Suprapubic skin (tissue), 3 donors: ENCODE data around the gene MLST8.

Experiments used
- POLR2AphosphoS5 ChIP-seq, 3 donors: sonication (generic); formaldehyde crosslinking; IDR thresholded peaks; one replicate each; pipeline ENCODE4 v1.6.1; 2017; ENCODE audit warnings: antibody characterized with exemption in 3 of 3
- TF ChIP-seq, protein P1 (sequence below), 2 donors: fragments of 200-600 bp in 1 of 2; fragments of 450-650 bp in 1 of 2; sonication (generic) in 1 of 2; IDR thresholded peaks; one replicate each; pipeline ENCODE4 v1.5.1; 2016 to 2019; ENCODE audit warnings: antibody characterized with exemption in 2 of 2, mild to moderate bottlenecking in 1 of 2, moderate library complexity in 1 of 2

DNA sequence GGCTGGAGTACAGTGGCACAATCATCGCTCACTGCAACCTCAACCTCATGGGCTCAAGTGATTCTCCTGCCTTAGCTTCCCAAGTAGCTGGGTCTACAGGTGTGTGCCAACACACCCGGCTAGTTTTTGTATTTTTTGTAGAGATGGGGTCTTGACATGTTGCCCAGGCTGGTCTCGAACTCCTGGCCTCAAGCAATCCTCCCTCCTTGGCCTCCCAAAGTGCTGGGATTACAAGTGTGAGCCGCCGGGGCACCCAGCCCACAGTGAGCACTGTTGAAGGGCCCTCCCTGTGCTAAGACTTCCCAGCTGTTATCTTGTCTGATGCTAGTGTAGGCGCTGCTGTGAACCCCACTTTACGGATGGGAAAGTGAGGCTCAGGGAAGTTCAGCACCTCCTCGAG lies 16.9 kb upstream of the MLST8 start:
- TF ChIP-seq, protein P1, sequence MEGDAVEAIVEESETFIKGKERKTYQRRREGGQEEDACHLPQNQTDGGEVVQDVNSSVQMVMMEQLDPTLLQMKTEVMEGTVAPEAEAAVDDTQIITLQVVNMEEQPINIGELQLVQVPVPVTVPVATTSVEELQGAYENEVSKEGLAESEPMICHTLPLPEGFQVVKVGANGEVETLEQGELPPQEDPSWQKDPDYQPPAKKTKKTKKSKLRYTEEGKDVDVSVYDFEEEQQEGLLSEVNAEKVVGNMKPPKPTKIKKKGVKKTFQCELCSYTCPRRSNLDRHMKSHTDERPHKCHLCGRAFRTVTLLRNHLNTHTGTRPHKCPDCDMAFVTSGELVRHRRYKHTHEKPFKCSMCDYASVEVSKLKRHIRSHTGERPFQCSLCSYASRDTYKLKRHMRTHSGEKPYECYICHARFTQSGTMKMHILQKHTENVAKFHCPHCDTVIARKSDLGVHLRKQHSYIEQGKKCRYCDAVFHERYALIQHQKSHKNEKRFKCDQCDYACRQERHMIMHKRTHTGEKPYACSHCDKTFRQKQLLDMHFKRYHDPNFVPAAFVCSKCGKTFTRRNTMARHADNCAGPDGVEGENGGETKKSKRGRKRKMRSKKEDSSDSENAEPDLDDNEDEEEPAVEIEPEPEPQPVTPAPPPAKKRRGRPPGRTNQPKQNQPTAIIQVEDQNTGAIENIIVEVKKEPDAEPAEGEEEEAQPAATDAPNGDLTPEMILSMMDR (IDR thresholded peaks at IDR 0.05) = no peak
- TF ChIP-seq POLR2AphosphoS5 (IDR thresholded peaks at IDR 0.05) = no peak
